ENCODE measurements around the gene IGFBP2.

GRCh38 chr2:216653931-216654365 is 20.7 kb downstream of the IGFBP2 start:
- TF ChIP-seq ZNF274 (IDR thresholded peaks at IDR 0.05; ENCODE audit: borderline replicate concordance, extremely low read depth, low read length), result no peak
- TF ChIP-seq EZH2 (IDR thresholded peaks at IDR 0.05; ENCODE audit: low read depth, low read length, severe bottlenecking), result no peak
- no peak for TF ChIP-seq CTCF (IDR thresholded peaks at IDR 0.05; ENCODE audit: control extremely low read depth in 1 of 3, insufficient read depth in 1 of 3, low read depth in 1 of 3, low read length in 3 of 3)
- no peak for TF ChIP-seq TAF1 (IDR thresholded peaks at IDR 0.05; ENCODE audit: low read depth, low read length)
- no peak for TF ChIP-seq TEAD4 (IDR thresholded peaks at IDR 0.05; ENCODE audit: low read depth, low read length)
- no peak for TF ChIP-seq POLR2A (IDR thresholded peaks at IDR 0.05; ENCODE audit: control extremely low read depth in 1 of 2, low read depth in 2 of 2, low read length in 2 of 2)
- TF ChIP-seq, protein P1, sequence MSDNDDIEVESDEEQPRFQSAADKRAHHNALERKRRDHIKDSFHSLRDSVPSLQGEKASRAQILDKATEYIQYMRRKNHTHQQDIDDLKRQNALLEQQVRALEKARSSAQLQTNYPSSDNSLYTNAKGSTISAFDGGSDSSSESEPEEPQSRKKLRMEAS (IDR thresholded peaks at IDR 0.05), result no peak
- TF ChIP-seq, protein P2, sequence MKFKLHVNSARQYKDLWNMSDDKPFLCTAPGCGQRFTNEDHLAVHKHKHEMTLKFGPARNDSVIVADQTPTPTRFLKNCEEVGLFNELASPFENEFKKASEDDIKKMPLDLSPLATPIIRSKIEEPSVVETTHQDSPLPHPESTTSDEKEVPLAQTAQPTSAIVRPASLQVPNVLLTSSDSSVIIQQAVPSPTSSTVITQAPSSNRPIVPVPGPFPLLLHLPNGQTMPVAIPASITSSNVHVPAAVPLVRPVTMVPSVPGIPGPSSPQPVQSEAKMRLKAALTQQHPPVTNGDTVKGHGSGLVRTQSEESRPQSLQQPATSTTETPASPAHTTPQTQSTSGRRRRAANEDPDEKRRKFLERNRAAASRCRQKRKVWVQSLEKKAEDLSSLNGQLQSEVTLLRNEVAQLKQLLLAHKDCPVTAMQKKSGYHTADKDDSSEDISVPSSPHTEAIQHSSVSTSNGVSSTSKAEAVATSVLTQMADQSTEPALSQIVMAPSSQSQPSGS (IDR thresholded peaks at IDR 0.05; ENCODE audit: low read length), result no peak
- no peak for TF ChIP-seq JUND (IDR thresholded peaks at IDR 0.05; ENCODE audit: low read length)
- no peak for TF ChIP-seq POLR2AphosphoS5 (IDR thresholded peaks at IDR 0.05; ENCODE audit: low read depth, low read length)
- no peak for TF ChIP-seq HDAC2 (IDR thresholded peaks at IDR 0.05; ENCODE audit: borderline replicate concordance in 1 of 2, low read depth in 2 of 2, low read length in 2 of 2)
- no peak for TF ChIP-seq SRF (IDR thresholded peaks at IDR 0.05; ENCODE audit: low read depth, low read length)
- TF ChIP-seq GTF2F1 (IDR thresholded peaks at IDR 0.05; ENCODE audit: borderline replicate concordance, low read depth, low read length), result no peak
- no peak for TF ChIP-seq BRCA1 (IDR thresholded peaks at IDR 0.05; ENCODE audit: low read depth, low read length)

Measured in H1 (cell line).